Esophagus muscularis mucosa (tissue), 4 donors: ENCODE measurements around the gene CDH8.

ENCODE experiments used
- EP300 ChIP-seq: sonication (generic); formaldehyde crosslinking; IDR thresholded peaks from one replicate; pipeline ENCODE4 v1.6.1; 2017; ENCODE audit warnings: antibody characterized with exemption
- POLR2A ChIP-seq: fragments of 450-650 bp; IDR thresholded peaks from one replicate; pipeline ENCODE4 v1.6.1; 2017; ENCODE audit warnings: antibody characterized with exemption, moderate library complexity, mild to moderate bottlenecking, low read depth
- TF ChIP-seq, protein P1 (sequence below), 3 experiments: fragments of 200-600 bp in 2 of 3; fragments of 450-650 bp in 1 of 3; sonication (generic) in 2 of 3; IDR thresholded peaks; one replicate each; pipeline ENCODE4 v1.5.1; 2017 to 2019; ENCODE audit warnings: antibody characterized with exemption in 3 of 3, mild to moderate bottlenecking in 2 of 3, moderate library complexity in 1 of 3

DNA sequence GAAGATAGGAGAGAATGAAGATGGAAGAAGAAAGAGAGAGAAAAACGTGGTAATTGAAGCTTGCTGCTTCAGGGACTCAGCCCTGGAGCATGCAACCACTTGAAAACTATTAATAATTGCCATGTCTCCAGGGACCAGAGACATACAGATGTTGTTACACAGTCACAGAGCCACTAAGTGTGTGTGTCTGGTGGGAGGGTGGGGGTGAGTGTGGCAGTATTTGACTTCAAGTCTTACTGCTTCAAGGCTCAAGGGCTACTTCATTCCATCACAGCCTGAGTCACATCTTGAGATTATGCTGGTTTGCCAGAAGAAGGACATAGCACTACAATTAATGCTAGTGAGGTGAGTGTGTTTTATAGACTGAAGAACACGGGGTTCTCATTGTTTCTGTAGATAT, 202.2 kb downstream of the CDH8 start:
- TF ChIP-seq, protein P1, sequence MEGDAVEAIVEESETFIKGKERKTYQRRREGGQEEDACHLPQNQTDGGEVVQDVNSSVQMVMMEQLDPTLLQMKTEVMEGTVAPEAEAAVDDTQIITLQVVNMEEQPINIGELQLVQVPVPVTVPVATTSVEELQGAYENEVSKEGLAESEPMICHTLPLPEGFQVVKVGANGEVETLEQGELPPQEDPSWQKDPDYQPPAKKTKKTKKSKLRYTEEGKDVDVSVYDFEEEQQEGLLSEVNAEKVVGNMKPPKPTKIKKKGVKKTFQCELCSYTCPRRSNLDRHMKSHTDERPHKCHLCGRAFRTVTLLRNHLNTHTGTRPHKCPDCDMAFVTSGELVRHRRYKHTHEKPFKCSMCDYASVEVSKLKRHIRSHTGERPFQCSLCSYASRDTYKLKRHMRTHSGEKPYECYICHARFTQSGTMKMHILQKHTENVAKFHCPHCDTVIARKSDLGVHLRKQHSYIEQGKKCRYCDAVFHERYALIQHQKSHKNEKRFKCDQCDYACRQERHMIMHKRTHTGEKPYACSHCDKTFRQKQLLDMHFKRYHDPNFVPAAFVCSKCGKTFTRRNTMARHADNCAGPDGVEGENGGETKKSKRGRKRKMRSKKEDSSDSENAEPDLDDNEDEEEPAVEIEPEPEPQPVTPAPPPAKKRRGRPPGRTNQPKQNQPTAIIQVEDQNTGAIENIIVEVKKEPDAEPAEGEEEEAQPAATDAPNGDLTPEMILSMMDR (IDR thresholded peaks at IDR 0.05), result no peak
- TF ChIP-seq POLR2A, result no peak
- TF ChIP-seq EP300, result no peak
